HepG2 (cell line): Measurements from ENCODE around the gene MED12L. TPM values are rescaled to one million over a fixed set of nuclear protein-coding genes. Genes with fewer than 3 reads are reported as not detected.

ENCODE experiments used
- ATAC-seq: fragments of 200-7000 bp; cut with Tn5 transposase; 3 replicates; pipeline ENCODE4 v1.9.1; 2020; ENCODE audit warnings: mild to moderate bottlenecking, moderate library complexity
- BruUV-seq: library from RNA; stranded (reverse); fragments of 400-500 nt; replicated peaks from 2 replicates; lab custom pipeline; 2021; lab: Mats Ljungman, UMichigan
- CTCF ChIA-PET: fragments of 300-600 bp; formaldehyde crosslinking; extraction: SDS; loops from one replicate; lab custom pipeline; 2021; ENCODE audit warnings: low total read pairs, inconsistent platforms, low intra/inter-chr PET ratio; lab: Yijun Ruan, JAX
- POLR2A ChIA-PET: fragments of 350-600 bp; sonication (Branson Sonifier 250); formaldehyde crosslinking; loops from one replicate; lab custom pipeline; 2020; ENCODE audit warnings: antibody characterized with exemption, inconsistent platforms; lab: Yijun Ruan, JAX
- DNase-seq: peaks from one replicate; pipeline ENCODE4 v3.0.0-alpha.2; 2015; ENCODE audit warnings: low spot score
- FAIRE-seq: peaks from 3 replicates; lab custom pipeline; 2011; peaks lifted over from hg19 to GRCh38; lab: Jason Lieb, UNC
- H2AFZ ChIP-seq: one replicate; pipeline ENCODE4 v1.6.1; 2011; ENCODE audit warnings: low read length, inconsistent platforms
- H3K27ac ChIP-seq: fragments of 300-600 bp; 3 replicates; pipeline ENCODE4 v1.8.0; 2011; ENCODE audit warnings: mixed run types, mild to moderate bottlenecking, mixed read lengths, low read length, inconsistent platforms; ENCODE audit not compliant: insufficient read depth; ENCODE audit errors: extremely low read length
- H3K27me3 ChIP-seq, 2 experiments: fragments of 200-600 bp in 1 of 2; 2 replicates in 1 of 2; 3 replicates in 1 of 2; pipeline versions ENCODE4 v1.6.0 to v1.8.0; 2011; ENCODE audit warnings: low read length in 2 of 2, mild to moderate bottlenecking in 2 of 2, moderate library complexity in 2 of 2, inconsistent platforms in 1 of 2; ENCODE audit not compliant: insufficient read depth in 2 of 2, control insufficient read depth in 1 of 2
- H3K36me3 ChIP-seq, 2 experiments: fragments of 200-600 bp in 1 of 2; replicated peaks in 1 of 2; 2 replicates in 1 of 2; 3 replicates in 1 of 2; pipeline versions ENCODE4 v1.5.1 to v1.8.0; 2011; ENCODE audit warnings: low read length in 2 of 2, inconsistent platforms in 1 of 2; ENCODE audit not compliant: insufficient read depth in 2 of 2, control insufficient read depth in 1 of 2
- H3K4me1 ChIP-seq: 2 replicates; pipeline ENCODE4 v1.5.1; 2012; ENCODE audit warnings: low read length, inconsistent platforms; ENCODE audit not compliant: insufficient read depth
- H3K4me2 ChIP-seq: 2 replicates; pipeline ENCODE4 v1.6.0; 2011; ENCODE audit warnings: low read depth, low read length, inconsistent platforms
- H3K4me3 ChIP-seq, 3 experiments: fragments of 200-600 bp in 1 of 3; sonication (generic), shearing (Covaris generic) in 1 of 3; replicated peaks in 1 of 3; 2 replicates each; pipeline ENCODE4 v1.5.1; 2011 to 2016; ENCODE audit warnings: low read length in 3 of 3, inconsistent platforms in 2 of 3, low read depth in 2 of 3, mild to moderate bottlenecking in 2 of 3, control low read depth in 1 of 3, mixed read lengths in 1 of 3; ENCODE audit not compliant: insufficient read depth in 1 of 3
- H3K79me2 ChIP-seq: one replicate; pipeline ENCODE4 v1.6.1; 2011; ENCODE audit warnings: low read length, inconsistent platforms; ENCODE audit not compliant: insufficient read depth
- H3K9ac ChIP-seq: 2 replicates; pipeline ENCODE4 v1.6.0; 2011; ENCODE audit warnings: mild to moderate bottlenecking, low read depth, low read length, inconsistent platforms; ENCODE audit not compliant: insufficient read depth
- H3K9me3 ChIP-seq: 2 replicates; pipeline ENCODE4 v1.5.1; 2012; ENCODE audit warnings: mild to moderate bottlenecking, low read length
- H4K20me1 ChIP-seq: 2 replicates; pipeline ENCODE4 v1.6.0; 2011; ENCODE audit warnings: inconsistent platforms, mild to moderate bottlenecking, low read length, moderate library complexity; ENCODE audit not compliant: insufficient read depth
- AGO2 ChIP-seq: fragments of 200-400 bp; formaldehyde crosslinking; optimal IDR thresholded peaks from 2 replicates; pipeline ENCODE3; 2017; ENCODE audit warnings: mild to moderate bottlenecking, low read depth, low read length, moderate library complexity
- GATA4 ChIP-seq: sonication (generic); IDR thresholded peaks from 2 replicates; pipeline ENCODE4 v1.6.1; 2016; ENCODE audit warnings: antibody characterized with exemption, low read depth, borderline replicate concordance
- KDM5A ChIP-seq: fragments of 200-600 bp; sonication (generic); IDR thresholded peaks from 2 replicates; pipeline ENCODE4 v1.7.0; 2018; ENCODE audit warnings: antibody characterized with exemption, mild to moderate bottlenecking, low read length, borderline replicate concordance
- ZFAT ChIP-seq: sonication (generic); formaldehyde crosslinking; conservative IDR thresholded peaks from 2 replicates; pipeline ENCODE4 v1.8.1; 2023; ENCODE audit warnings: missing genetic modification reagents, inconsistent platforms
- ZFP62 ChIP-seq: sonication (generic); formaldehyde crosslinking; IDR thresholded peaks from 2 replicates; pipeline ENCODE4 v1.4.0; 2020; ENCODE audit warnings: missing genetic modification reagents
- ZSCAN31 ChIP-seq: sonication (generic); formaldehyde crosslinking; IDR thresholded peaks from 2 replicates; pipeline ENCODE4 v1.5.0; 2020; ENCODE audit warnings: low read depth, mild to moderate bottlenecking, missing genetic modification reagents
- WGBS: methylation state at CpG from one replicate; pipeline ENCODE4 v1.1.6; 2017; ENCODE audit warnings: low lambda C conversion rate; 5-methylcytosine and 5-hydroxymethylcytosine counted together
- in situ Hi-C: cut with HindIII; loops from 2 replicates; pipeline ENCODE4 v1.10.0; 2017; ENCODE audit warnings: low pct_unique_long_range_greater_than_20kb; ENCODE audit not compliant: extremely low pct_ligation_motif_present
- intact Hi-C: fragments of 100-400 bp; cut with micrococcal nuclease; formaldehyde crosslinking; loops from one replicate; pipeline ENCODE4 v1.10.0; 2022; ENCODE audit not compliant: unreplicated experiment
- polyA plus RNA-seq, 8 experiments: library from polyadenylated mRNA; depleted of rRNA in 3 of 8; stranded (reverse) in 7 of 8; unstranded in 1 of 8; fragments of >200 nt; fragmentation: Illumina TruSeq in 4 of 8; extraction: Trizol in 4 of 8; gene quantifications; 2 replicates each; pipeline versions ENCODE4 v1.2.1 to v1.2.3, GENCODE V29; 2011 to 2016; ENCODE audit warnings: low read depth in 4 of 8, missing spikeins in 1 of 8, mixed read lengths in 1 of 8; ENCODE audit not compliant: insufficient read depth in 1 of 8
- total RNA-seq, 5 experiments: library from RNA; depleted of rRNA; stranded (reverse); fragments of >200 nt; fragmentation: Illumina TruSeq; extraction: Trizol; gene quantifications; 2 replicates each; pipeline ENCODE4 v1.2.3, GENCODE V29; 2016; ENCODE audit warnings: low read depth in 1 of 5
- TF ChIP-seq, protein P1 (sequence below): sonication (generic); formaldehyde crosslinking; IDR thresholded peaks from 2 replicates; pipeline ENCODE4 v1.4.0; 2020; ENCODE audit warnings: missing genetic modification reagents
- TF ChIP-seq, protein P2 (sequence below): sonication (generic); formaldehyde crosslinking; IDR thresholded peaks from 2 replicates; pipeline ENCODE4 v1.5.1; 2020; ENCODE audit warnings: mild to moderate bottlenecking, missing genetic modification reagents
- TF ChIP-seq, protein P3 (sequence below): sonication (generic); formaldehyde crosslinking; IDR thresholded peaks from 2 replicates; pipeline ENCODE4 v1.8.1; 2023; ENCODE audit warnings: missing genetic modification reagents, mild to moderate bottlenecking, borderline replicate concordance
- TF ChIP-seq, protein P4 (sequence below): sonication (generic); formaldehyde crosslinking; IDR thresholded peaks from 2 replicates; pipeline ENCODE4 v1.4.0; 2020; ENCODE audit warnings: missing genetic modification reagents
- TF ChIP-seq, protein P5 (sequence below): sonication (generic); formaldehyde crosslinking; IDR thresholded peaks from 2 replicates; pipeline ENCODE4 v1.5.0; 2020; ENCODE audit warnings: missing genetic modification reagents

Gene MED12L
- total and polyA plus RNA-seq, 2 of the 13 experiments (the other 11 are each of a cell fraction or from before 2014, with no cell fraction given): 0.07 to 0.64 TPM

DNA sequence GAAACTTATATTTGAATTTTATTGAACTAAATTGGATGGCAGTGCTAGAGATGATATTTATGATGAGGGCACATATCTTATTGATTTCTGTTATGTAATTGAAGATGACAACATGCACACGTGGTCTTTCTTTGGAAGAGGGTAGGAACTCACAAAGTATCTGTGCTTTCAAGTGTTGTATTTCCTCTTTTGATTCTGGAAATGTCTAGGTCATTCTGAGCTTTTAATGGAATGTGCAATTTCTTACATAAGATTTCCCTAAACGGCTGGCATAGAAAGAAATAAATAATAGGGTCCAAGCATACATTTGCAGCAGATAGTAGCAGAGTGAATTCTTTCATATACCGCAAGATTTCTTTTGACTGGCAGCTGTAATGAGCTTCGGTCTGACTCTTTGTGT is 127.7 kb downstream of the MED12L start:
- no TSS peak for BruUV-seq
- H2AFZ ChIP-seq: no peak overlapping the region
- no peak overlapping the region for H3K4me3 ChIP-seq
- no peak for DNase-seq
- H3K27ac ChIP-seq: no peak overlapping the region
- H3K4me1 ChIP-seq: peaks cover 27% of the 10 kb centered on the region
- H3K36me3 ChIP-seq: no peaks in the 10 kb centered on the region
- intact Hi-C loops: loop anchor here (5.0 kb wide), 1 partner anchor 46 kb away; no protein-coding TSS in a partner anchor
- TF ChIP-seq ZFP62 (no peak), AGO2 (no peak), KDM5A (no peak), GATA4 (no peak), ZSCAN31 (no peak), ZFAT (CRISPR knock-in tag) (no peak)
- TF ChIP-seq, protein P1, sequence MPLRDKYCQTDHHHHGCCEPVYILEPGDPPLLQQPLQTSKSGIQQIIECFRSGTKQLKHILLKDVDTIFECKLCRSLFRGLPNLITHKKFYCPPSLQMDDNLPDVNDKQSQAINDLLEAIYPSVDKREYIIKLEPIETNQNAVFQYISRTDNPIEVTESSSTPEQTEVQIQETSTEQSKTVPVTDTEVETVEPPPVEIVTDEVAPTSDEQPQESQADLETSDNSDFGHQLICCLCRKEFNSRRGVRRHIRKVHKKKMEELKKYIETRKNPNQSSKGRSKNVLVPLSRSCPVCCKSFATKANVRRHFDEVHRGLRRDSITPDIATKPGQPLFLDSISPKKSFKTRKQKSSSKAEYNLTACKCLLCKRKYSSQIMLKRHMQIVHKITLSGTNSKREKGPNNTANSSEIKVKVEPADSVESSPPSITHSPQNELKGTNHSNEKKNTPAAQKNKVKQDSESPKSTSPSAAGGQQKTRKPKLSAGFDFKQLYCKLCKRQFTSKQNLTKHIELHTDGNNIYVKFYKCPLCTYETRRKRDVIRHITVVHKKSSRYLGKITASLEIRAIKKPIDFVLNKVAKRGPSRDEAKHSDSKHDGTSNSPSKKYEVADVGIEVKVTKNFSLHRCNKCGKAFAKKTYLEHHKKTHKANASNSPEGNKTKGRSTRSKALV (CRISPR knock-in tag): no peak
- TF ChIP-seq, protein P2, sequence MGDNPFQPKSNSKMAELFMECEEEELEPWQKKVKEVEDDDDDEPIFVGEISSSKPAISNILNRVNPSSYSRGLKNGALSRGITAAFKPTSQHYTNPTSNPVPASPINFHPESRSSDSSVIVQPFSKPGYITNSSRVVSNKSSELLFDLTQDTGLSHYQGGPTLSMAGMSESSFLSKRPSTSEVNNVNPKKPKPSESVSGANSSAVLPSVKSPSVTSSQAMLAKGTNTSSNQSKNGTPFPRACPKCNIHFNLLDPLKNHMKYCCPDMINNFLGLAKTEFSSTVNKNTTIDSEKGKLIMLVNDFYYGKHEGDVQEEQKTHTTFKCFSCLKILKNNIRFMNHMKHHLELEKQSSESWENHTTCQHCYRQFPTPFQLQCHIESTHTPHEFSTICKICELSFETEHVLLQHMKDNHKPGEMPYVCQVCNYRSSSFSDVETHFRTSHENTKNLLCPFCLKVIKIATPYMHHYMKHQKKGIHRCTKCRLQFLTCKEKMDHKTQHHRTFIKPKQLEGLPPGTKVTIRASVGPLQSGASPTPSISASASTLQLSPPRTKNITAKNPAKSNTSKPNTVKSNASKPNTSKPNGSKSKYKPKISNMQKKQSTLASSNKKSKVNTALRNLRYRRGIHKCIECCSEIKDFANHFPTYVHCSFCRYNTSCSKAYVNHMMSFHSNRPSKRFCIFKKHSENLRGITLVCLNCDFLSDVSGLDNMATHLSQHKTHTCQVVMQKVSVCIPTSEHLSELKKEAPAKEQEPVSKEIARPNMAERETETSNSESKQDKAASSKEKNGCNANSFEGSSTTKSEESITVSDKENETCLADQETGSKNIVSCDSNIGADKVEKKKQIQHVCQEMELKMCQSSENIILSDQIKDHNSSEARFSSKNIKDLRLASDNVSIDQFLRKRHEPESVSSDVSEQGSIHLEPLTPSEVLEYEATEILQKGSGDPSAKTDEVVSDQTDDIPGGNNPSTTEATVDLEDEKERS (CRISPR knock-in tag): no peak
- TF ChIP-seq, protein P3, sequence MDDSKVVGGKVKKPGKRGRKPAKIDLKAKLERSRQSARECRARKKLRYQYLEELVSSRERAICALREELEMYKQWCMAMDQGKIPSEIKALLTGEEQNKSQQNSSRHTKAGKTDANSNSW (CRISPR knock-in tag): no peak
- TF ChIP-seq, protein P4, sequence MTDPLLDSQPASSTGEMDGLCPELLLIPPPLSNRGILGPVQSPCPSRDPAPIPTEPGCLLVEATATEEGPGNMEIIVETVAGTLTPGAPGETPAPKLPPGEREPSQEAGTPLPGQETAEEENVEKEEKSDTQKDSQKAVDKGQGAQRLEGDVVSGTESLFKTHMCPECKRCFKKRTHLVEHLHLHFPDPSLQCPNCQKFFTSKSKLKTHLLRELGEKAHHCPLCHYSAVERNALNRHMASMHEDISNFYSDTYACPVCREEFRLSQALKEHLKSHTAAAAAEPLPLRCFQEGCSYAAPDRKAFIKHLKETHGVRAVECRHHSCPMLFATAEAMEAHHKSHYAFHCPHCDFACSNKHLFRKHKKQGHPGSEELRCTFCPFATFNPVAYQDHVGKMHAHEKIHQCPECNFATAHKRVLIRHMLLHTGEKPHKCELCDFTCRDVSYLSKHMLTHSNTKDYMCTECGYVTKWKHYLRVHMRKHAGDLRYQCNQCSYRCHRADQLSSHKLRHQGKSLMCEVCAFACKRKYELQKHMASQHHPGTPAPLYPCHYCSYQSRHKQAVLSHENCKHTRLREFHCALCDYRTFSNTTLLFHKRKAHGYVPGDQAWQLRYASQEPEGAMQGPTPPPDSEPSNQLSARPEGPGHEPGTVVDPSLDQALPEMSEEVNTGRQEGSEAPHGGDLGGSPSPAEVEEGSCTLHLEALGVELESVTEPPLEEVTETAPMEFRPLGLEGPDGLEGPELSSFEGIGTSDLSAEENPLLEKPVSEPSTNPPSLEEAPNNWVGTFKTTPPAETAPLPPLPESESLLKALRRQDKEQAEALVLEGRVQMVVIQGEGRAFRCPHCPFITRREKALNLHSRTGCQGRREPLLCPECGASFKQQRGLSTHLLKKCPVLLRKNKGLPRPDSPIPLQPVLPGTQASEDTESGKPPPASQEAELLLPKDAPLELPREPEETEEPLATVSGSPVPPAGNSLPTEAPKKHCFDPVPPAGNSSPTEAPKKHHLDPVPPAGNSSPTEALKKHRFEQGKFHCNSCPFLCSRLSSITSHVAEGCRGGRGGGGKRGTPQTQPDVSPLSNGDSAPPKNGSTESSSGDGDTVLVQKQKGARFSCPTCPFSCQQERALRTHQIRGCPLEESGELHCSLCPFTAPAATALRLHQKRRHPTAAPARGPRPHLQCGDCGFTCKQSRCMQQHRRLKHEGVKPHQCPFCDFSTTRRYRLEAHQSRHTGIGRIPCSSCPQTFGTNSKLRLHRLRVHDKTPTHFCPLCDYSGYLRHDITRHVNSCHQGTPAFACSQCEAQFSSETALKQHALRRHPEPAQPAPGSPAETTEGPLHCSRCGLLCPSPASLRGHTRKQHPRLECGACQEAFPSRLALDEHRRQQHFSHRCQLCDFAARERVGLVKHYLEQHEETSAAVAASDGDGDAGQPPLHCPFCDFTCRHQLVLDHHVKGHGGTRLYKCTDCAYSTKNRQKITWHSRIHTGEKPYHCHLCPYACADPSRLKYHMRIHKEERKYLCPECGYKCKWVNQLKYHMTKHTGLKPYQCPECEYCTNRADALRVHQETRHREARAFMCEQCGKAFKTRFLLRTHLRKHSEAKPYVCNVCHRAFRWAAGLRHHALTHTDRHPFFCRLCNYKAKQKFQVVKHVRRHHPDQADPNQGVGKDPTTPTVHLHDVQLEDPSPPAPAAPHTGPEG (CRISPR knock-in tag): no peak
- TF ChIP-seq, protein P5, sequence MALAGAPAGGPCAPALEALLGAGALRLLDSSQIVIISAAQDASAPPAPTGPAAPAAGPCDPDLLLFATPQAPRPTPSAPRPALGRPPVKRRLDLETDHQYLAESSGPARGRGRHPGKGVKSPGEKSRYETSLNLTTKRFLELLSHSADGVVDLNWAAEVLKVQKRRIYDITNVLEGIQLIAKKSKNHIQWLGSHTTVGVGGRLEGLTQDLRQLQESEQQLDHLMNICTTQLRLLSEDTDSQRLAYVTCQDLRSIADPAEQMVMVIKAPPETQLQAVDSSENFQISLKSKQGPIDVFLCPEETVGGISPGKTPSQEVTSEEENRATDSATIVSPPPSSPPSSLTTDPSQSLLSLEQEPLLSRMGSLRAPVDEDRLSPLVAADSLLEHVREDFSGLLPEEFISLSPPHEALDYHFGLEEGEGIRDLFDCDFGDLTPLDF (CRISPR knock-in tag): no peak
- TF ChIP-seq, all 625 proteins: peak for 0
- Histone ChIP-seq H3K4me2 (no peak overlapping the region), H3K9ac (no peak overlapping the region), H3K9me3 (no peaks in the 10 kb centered on the region), H4K20me1 (no peaks in the 10 kb centered on the region), H3K79me2 (no peaks in the 10 kb centered on the region), H3K27me3 (no peaks in the 10 kb centered on the region)
- in situ Hi-C loops: loop anchor here (25.0 kb wide), 1 partner anchor 574 kb away; no protein-coding TSS in a partner anchor
- ChIA-PET CTCF (no interaction called here), POLR2A (no interaction called here)
- WGBS: 73% methylated on average over 4 of the region's 4 CpGs
- ATAC-seq: no peak
- FAIRE-seq: no peak
